Stimulated activated CD8-positive, alpha-beta memory T cell treated with anti-CD3 and anti-CD28 coated beads, Interleukin-12 subunit alpha, Interleukin-12 subunit beta, amount 100 ng/mL, for 1 hour (primary cell): ENCODE data around the gene ADGRG6.
"Not testable (repeated sequence)": the region's sequence is repeated elsewhere in the genome, so short reads cannot be mapped to it uniquely, and the experiment has no call there.

Source experiments
- DNase-seq: peaks from one replicate; pipeline ENCODE4 v3.0.0-alpha.2; 2020; ENCODE audit warnings: low read depth

ADGRG6 gene

DNA sequence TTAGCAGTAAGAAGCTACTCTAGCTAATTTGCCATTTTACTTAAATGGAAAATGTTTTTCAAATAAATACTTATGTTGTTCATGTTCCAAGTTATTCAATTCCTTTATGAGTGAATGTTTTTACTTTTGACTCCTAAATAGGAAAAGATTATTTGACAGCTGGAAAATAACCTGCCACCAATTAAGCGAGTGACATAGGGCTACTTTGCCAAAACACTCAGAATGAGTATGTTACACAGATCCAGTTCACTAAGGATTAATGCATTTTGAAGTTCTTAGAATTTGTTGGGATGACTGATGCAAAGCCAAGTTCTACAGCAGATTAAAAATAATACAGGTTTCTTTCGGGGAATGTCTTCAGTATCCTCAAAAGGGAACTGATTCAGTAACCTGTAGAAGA is 144.4 kb downstream of the ADGRG6 start:
- DNase-seq: no peak

DNA sequence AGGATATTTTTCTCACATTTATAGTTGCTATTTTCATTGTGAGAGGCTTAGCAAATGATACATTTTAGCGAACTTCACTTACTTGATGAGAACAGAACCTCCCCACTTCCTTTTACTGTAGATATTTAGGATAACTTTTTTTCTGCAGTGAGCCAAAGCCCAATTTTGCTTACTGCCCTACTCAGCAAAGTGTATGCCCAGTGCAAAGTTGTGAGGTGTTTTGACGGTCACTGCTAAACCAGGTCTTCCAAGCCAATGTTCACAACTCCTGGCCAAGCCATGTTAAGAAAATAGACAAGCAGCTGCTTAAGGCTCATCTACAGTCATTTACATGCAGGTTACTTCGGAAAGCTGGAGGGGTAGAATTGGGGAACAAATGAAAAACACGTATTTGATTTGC is 144.8 kb downstream of the ADGRG6 start:
- no peak for DNase-seq

DNA sequence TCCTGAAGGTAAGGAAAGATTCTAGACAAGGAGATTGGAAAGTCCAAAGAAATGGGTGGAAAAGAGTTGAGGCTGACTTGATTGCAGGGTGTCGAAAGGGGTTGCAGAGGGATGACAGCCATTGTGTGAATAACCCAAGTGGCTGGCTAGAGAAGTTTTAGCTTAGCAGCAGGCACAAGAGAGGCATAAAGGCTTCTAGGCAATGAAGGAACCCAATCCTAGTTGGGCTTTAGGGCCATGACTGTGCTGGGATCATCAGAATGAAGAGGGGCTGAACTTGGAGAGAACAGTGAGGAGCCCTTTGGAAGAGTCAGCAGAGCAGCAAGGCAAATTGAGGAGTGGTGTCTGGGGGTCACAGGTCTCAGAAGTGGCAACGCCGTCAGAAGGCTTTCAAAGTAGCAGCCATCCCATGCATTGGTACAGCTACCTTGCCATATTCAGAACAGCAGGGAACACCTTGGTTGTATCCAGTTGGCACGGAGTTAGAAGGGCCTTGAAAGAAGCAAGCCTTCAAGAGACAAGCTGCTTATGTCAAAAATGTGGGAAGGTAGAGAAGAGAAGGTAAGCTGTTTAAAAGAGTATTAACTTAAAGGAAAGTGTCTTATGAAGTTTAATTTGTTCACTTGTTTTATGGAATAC is 146.4 kb downstream of the ADGRG6 start:
- no peak for DNase-seq

DNA sequence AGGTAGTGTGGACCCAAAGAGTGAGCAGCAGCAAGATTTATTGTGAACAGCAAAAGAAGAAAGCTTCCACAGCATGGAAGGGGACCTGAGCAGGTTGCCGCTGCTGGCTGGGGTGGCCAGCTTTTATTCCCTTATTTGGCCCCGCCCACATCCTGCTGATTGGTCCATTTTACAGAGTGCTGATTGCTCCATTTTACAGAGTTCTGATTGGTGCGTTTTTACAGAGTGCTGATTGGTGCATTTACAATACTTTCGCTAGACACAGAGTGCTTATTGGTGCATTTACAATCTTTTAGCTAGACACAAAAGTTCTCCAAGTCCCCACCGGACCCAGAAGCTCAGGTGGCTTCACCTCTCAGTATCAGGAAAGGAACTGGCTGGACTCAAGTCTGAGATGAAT is 149.0 kb downstream of the ADGRG6 start:
- not testable (repeated sequence) for DNase-seq

DNA sequence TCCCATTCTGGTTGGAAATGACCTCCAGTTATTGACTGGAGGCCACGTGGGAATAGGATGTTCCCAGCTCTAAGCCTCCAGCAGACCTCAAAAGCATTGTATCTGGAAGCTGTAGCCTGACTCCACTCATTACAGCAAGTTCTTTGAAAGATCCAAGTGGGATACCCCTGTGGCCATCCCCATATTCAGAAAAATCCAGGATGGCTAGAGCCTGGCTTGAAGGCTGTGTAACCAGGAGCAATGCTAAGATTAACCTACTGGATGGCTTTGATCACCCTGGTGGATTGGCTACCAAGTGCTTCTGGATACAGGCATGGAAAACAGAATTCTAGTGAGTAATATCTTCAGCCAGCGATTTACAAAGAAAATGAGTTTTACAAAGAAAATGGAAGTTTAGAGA is 151.2 kb downstream of the ADGRG6 start:
- DNase-seq: no peak

DNA sequence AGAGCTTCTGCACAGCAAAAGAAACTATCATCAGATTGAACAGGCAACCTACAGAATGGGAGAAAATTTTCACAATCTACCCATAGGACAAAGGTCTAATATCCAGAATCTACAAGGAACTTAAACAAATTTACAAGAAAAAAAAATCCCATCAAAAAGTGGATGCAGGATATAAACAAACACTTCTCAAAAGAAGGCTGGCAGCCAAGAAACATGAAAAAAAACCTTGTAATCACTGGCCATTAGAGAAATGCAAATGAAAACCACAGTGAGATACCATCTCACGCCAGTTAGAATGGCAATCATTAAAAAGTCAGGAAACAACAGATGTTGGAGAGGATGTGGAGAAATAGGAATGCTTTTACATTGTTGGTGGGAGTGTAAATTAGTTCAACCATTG is 152.4 kb downstream of the ADGRG6 start:
- DNase-seq: not testable (repeated sequence)

DNA sequence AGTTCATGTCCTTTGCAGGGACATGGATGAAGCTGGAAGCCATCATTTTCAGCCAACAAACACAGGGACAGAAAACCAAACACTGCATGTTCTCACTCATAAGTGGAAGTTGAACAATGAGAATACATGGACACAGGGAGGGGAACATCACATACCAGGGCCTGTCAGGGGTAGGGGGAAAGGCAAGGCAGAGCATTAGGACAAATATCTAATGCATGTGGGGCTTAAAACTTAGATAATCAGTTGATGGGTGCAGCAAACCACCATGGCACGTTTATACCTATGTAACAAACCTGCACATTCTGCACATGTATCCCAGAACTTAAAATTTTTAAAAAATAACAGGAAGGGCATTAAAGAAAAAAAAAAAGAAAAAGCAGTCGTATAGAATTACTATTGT is 153.0 kb downstream of the ADGRG6 start:
- DNase-seq: not testable (repeated sequence)

DNA sequence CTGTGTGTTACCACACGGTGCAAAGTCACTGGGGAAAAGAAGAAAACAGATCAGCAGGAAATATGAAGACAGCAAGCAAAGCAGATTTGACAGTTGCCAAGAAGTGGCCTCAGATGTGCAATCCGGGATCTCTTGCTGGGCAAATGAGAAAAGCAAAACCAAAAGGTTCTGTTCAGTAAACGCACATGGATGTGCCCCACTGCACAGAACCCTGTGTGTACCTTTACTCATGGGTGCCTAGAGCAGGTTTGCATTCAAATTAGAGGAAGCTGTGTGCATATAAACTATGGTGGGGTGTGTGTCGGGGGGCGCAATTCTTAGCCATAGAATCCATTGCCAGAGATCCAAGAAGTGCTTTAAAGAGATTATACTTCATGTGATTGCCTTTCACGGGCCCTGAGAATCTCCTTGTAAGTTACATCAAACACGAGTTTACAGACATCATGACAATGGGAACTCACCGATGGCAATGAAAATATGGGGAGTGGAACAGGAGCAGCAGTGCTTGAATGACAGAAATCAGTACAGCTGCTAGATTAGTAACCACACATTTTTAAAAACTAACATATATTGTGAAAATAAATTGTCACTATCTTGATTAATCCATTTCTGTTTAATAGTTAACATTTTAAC is 154.3 kb downstream of the ADGRG6 start:
- DNase-seq: no peak

DNA sequence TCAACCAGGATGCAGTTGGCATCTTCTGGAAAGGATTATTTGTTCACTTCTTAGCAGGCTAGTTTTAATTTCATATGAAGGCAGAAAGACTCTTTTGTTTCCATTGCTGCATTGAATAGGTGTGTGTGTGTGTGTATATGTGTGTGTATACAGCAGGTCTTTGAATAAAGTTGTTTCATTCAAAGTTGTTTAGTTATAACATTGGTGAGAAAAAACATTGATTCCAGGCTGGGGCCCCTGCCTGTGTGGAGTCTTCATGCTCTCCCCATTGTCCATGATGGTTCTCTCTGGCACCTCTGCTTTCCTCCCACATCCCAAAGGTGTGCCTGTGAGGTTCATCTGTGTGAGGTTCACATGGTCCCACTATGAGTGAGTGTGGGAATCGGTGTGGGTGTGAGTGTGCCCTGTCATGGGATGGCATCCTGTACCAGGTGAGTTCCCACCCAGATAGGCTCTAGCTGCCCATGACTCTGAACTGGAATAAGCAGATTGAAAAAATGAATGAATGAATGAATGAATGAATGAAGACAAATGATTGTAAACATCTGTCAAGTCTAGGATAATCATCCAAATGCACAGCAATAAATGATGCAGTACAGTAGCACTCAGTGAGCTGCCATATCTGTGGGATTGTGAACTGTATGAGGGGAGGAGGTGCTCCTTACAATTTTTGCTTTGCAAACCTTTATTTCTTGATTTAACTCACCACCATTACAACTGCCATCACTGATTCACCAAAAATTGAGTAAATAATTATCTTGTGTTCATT is 156.0 kb downstream of the ADGRG6 start:
- no peak for DNase-seq

DNA sequence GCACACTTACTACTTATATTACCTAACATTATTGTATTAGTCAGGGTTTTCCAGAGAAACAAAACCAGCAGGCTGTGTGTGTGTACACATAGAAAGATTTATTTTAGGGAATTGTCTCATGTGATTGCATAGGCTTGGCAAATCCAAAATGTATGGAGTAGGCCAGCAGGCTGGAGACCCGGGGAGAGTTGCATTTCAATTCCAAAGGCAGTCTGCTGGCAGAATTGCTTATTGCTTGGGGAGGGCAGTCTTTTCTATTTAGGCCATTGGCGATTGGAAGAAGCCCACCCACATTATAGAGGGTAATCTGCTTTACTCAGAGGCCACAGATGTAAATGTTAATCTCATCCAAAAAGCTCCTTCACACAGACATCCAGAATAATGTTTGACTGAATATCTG is 157.0 kb downstream of the ADGRG6 start:
- DNase-seq: no peak

DNA sequence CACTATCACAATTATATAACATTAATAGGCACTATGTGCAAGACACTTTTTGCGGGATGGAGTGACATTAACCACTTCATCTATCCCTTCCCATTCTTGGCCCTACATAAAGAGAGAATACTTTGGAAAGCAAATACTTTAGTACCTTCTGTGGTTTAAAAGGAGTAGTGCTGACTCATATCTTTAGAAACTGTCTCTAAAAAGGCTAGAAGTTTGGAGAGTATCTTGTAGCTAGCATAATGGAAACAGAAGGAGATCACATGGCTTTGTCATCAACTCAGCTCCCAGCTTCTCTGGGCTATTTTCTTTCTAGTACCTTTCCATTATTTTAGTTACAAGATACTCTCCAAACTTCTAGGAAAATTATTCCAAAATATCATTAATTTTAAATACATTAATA is 157.5 kb downstream of the ADGRG6 start:
- DNase-seq: no peak

DNA sequence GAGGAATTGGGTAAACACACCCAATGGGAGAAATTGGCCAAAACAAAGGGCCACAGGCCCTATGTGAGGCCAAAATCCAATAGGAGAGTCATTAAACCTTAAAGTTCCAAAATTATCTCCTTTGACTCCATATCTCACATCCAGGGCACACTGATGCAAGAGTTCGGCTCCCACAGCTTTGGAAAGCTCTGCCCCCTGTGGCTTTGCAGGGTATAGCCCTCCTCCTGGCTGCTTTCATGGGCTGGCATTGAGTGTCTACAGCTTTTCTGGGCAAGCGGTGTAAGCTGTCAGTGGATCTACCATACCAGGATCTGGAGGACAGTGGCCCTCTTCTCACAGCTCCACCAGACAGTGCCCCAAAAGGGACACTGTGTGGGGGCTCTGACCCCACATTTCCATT is 160.5 kb downstream of the ADGRG6 start:
- DNase-seq: no peak

DNA sequence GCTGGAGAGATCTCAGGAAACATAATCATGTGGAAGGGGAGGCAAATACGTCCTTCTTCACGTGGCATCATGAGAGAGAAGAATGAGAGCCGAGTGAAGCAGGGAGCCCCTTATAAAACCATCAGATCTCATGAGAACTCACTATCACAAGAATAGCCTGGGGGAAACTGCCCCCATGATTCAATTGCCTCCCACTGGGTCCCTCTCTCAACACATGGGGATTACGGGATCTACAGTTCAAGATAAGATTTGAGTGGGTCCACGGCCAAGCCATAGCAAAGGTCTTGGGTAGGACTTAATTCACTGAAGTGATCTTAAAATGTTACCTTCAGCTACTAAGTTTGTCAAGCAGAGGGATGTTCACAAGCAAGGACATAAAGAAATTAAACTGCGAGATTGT is 162.2 kb downstream of the ADGRG6 start:
- DNase-seq: no peak

DNA sequence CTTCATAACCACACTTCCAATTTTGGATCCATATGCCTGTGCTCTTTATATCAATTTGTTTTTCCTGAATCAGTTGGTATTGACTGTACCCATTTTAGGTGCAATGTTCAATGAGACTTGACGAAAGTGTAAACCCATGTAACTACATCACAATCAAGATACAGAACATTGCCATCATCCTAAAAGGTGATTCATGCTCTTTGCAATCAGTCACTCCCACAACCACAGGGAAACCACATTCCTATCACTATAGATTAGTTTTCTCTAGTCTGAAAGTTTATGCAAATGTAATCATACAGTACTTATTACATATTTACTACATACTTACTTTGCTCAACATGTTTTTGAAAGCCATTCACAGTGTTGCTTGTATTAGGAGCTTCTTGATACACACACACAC is 167.4 kb downstream of the ADGRG6 start:
- DNase-seq: no peak

DNA sequence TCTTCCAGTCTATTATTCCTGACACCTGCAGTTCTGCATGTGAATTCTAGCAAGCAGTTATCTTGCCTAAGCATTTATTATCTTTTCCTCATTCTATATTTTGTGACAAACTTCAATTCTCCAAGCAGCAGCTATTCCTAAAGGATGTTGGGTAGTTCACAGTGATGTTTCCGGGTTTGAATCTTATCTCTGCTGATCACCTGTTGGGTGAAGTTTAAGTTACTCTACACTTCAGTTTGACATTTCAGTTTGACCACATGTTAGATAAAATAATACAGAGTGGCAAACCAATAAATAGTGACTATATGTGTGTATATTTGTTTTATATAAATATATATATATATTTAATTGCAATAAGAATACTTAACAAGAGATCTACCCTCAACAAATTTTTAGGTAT is 168.6 kb downstream of the ADGRG6 start:
- no peak for DNase-seq

DNA sequence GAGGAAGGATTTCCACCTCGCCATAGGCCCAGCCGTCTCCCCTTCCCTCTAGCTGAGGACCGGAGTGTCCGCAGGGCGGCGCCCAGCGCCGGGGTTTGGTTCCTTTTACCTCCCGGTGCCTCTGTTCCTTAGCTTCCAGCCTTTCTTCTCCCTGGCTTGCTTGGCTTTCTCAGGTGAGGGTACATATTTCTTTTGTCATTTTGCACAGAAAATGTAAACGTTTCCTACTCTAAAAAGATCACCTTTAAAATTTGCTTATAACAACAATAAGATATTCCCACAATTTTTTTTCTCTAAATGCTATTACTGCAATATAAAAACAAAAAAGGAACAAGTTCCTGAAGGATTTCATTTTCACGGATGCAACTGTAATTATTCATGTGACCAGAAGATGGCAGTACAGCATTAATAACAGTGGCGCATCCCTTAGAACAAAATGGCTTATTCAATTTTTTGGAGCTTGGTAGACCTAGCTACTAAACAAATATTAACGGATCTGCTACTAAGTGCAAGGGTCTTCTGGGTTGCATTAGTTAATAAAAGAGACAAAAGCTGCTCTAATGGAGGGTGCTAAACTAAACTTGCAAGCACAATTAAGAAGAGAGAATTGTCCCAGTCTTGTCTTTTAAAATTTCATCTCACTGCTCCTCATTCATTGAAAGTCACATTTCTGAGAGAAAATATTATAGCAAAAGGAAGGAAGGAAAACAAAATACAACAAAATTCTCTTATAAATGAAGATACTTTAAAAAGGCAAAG is 172.9 kb downstream of the ADGRG6 start:
- no peak for DNase-seq

DNA sequence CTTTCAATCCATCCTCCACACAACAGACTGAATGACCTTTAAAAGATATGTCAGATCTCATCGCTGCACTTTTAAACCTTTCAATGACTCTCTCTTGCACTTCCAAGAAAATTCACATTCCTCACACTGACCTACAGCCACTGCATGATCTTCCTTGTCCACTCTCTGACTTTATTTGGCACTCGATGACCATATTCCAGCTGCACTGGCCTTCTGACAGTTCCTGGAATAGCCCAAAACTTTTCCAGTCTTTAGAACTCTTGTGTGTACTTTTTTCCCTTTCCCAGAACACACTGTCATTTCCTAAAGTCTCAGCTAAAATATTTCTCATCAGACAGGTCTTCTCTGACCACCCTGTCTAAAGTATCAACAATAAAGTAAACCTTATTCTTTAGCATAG is 174.6 kb downstream of the ADGRG6 start:
- no peak for DNase-seq

DNA sequence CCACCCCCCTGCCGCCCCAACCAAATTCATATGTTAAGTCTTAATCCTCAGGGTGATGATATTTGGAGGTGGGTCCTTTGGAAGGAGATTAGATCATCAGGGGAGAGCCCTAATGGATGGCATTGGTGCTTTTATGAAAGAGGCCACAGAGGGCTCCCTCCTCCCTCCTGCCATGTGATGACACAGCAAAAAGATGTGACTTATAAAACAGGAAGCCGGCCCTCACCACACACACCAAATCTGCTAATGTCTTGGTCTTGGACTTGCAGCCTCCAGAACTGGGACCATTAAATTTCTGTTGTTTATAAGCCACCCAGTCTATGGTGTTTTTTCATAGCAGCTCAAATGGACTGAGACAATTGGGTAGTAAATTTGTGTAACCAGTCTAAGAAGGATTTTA is 176.3 kb downstream of the ADGRG6 start:
- no peak for DNase-seq

DNA sequence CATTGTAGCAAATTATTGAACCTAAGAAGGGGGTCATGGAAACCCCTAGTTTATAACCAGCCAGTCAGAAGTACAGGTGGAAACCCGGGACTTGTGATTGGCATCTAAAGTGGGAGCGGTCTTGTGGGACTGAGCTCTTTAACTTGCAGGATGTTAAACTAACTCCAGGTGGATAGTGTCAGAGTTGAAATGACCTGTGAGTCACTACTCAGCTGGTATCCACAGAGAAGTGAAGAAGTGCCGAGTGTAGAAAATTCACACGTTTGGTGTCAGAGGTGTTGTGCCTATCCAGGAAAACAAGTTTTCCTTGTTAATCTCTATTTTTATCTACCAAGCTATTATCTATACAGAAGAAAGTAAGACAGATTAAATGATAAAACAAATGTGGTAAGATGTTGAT is 179.7 kb downstream of the ADGRG6 start:
- no peak for DNase-seq

DNA sequence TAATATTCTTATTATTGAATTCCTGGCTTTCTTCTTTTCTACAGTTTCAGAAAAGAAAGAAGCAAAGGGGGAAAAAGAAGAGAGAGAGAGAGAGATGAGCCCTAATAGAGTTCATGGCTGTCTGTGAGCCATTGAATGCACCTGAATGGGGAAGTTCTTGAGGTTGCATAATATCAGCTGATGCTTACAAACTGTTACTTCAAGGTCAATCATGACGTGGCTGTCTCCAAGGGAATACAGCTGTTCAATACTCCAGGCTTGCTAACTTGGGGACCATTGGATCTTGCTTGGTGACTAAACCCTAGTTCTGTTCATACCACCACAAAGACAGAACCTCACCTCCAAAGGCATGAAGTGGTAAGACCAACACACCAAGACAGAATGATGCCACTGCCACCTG is 180.4 kb downstream of the ADGRG6 start:
- DNase-seq: no peak

DNA sequence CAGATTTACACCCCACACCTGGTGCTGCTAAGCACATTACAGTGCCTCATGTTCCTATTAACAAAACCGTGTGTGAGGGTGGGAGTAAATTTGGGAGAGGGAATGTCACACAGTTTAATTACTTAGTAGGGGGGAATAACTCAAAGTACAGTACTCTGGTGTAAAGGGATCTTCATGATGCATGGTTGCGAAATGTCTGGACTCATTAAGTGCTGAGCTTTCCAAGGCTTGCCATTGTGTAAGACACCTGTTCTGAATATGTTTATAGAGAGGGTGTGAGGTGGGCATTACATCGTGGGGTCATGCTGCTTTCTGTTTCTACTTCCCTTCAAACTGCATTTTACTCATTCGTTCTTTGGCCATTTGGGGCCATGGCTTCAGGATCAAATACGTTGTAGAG is 181.2 kb downstream of the ADGRG6 start:
- no peak for DNase-seq

DNA sequence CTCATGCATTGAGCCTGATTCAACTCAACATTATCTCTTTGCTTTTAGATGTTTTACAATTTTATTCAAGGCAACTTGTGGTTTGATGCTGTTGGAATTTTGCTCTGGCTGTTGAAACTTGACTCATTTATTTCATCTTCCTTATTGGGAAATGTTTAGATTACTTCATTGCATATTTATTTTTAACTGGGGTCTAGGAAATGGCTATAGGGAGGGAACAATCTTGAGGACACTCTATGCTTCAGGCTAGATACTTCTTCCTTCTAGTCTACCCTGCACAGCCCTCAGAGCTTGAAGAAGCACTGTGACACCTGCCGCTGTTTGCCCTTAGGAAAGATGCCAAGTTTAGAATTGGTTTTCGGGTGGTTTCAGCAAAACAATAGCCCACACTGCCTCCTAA is 183.4 kb downstream of the ADGRG6 start:
- DNase-seq: no peak
